ENCODE data around the gene TFF3.
A peak's percentile ranks its signal among the peaks of the same experiment; 100 is the strongest.

The TFF3 gene

GRCh38 chr21:42287193-42288083 lies 27.8 kb downstream of the TFF3 start:
- no peak for DNase-seq

GRCh38 chr21:42286416-42286815 lies 28.8 kb downstream of the TFF3 start:
- DNase-seq = no peak

DNA sequence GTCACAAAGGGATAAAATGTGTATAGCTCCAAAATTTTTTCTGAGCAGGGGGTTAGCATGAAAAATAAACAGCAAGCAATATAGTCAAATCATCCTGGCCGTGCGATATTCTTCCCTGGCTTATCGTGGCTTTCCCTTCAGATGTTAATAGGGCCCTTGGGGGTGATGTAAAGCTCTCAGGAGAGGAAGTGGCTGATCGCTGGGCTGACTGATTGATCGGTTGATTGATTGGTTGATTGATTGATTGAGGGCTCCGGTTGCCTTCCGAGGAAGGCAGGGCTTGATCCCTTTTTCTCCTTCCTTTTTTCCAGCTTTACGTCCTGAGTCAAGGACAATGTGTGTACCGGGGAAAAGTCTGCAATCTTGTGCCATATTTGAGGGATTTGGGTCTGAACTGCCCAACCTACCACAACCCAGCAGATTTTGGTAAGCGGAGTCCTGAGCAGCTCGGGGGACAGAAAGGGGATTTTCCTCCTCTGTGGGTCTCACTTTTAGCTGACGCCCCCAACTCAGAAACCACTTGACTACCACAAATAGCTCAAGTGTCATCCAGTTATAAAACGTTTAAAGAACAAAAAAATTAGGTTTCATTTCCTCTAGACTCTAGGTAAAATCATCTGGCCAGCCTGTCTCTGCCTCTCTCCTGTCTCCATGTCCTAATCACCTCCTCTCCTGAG lies 29.5 kb downstream of the TFF3 start:
- no peak for DNase-seq

- DNase-seq = no peak
These were observed 32.5 kb downstream of the TFF3 start for GRCh38 chr21:42282715-42283114.

GRCh38 chr21:42282021-42282420 lies 33.2 kb downstream of the TFF3 start:
- no peak for DNase-seq

GRCh38 chr21:42281181-42281680 lies 34.0 kb downstream of the TFF3 start:
- DNase-seq = no peak

DNA sequence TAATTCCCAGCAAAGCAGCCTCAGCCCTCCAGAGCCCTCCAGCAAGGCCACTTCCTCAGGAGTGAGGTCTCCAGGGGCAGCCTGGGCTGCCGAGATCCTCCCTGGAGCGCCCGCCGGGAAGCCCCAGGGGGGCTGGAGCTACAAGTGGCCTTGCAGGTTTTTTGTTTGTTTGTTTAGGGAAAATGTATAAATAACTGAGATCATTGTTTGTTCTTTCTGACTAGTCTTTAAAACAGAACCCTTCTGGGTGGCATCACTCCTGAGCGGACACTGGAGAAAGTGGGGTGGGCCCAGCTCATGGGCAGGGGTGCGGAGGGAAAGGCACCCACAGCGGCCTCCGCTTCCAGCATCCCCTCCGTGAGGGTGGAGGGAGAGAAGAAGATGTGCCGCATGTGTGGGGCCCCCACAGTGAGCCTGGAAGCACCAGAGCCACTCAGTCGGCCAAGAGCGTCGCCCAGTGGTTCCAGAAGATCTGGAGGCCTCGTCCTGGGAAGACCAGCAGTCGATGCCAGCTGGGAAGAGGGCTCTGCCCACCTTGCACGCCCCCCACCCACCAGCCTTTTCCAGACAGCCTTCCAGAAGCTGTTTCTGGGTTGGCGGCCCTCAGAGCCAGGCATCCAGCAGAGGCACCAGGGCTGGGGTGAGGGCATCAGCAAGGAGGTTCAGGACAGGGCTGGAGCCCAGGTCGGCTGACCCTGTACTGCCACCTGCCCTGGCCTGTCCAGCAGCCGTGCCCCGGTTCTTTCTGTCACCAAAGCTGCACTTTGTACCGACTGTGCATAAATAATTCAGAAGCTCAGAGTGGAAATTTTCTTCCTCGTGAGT lies 34.6 kb downstream of the TFF3 start:
- DNase-seq = no peak

- no peak for DNase-seq
These were observed 35.3 kb downstream of the TFF3 start for GRCh38 chr21:42279888-42280287.

- DNase-seq = no peak
These were observed 35.8 kb downstream of the TFF3 start for GRCh38 chr21:42279341-42279871.

- no peak for DNase-seq
These were observed 36.6 kb downstream of the TFF3 start for GRCh38 chr21:42278451-42279149.

DNA sequence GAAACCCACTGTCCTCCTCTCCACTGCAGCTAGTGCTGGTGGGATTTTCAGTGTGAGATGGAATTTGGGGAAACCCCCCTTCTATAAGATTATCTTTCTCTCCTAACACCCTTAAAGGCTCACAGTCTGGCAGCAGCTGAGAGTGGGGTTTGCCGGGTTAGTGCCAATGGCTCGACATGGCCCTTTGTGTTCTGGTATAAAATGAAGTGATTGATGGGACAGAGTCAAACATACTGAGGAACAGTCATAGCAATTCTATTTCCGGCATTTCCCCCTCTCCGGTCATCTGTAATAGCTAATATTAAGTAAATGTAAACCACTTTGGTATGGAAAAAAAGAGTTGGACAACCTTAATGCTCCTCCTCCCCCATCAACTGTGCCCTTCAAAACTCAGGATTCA lies 37.6 kb downstream of the TFF3 start:
- no peak for DNase-seq

- no peak for DNase-seq
These were observed 38.6 kb downstream of the TFF3 start for GRCh38 chr21:42276526-42277154.

- no peak for DNase-seq
These were observed 39.1 kb downstream of the TFF3 start for GRCh38 chr21:42276076-42276475.

GRCh38 chr21:42272984-42273600 lies 42.1 kb downstream of the TFF3 start:
- no peak for DNase-seq

GRCh38 chr21:42272109-42272962 lies 42.9 kb downstream of the TFF3 start:
- no peak for DNase-seq

DNA sequence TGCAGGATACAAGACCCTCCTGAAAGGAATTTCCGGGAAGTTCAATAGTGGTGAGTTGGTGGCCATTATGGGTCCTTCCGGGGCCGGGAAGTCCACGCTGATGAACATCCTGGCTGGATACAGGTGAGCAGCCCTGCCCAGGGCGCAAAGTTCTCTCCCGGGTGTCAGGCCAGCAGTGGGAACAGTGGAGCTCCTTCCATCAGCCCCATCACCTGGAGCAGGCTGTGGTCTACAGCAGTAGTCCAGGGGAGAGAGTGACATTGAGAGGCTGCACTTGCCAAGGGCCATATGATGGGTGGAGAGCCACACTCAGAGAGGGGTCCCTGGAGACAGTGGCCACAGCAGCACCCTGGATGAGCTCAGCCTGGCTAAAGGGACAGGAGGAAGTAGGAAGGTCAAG lies 44.1 kb downstream of the TFF3 start:
- no peak for DNase-seq

DNA sequence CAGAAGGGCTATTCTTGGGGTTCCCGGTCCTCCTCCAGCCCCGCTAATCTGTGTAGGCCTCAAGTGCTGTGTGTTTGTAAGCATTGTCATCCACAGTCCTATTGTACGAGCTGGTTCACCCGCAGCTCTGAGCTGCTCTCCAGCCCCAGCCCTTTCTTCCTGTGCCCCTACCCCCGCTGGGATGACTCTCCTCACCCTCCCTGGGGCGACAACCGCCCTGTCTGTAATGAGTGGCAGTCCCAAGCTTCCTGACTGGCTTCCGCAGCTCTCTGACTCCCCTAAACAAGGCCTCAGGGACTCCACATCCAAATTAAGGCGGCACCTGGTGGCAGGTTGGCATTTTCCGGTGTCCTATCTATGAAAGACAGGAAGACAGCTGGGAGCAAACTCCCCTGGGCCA lies 45.8 kb downstream of the TFF3 start:
- DNase-seq = no peak

DNA sequence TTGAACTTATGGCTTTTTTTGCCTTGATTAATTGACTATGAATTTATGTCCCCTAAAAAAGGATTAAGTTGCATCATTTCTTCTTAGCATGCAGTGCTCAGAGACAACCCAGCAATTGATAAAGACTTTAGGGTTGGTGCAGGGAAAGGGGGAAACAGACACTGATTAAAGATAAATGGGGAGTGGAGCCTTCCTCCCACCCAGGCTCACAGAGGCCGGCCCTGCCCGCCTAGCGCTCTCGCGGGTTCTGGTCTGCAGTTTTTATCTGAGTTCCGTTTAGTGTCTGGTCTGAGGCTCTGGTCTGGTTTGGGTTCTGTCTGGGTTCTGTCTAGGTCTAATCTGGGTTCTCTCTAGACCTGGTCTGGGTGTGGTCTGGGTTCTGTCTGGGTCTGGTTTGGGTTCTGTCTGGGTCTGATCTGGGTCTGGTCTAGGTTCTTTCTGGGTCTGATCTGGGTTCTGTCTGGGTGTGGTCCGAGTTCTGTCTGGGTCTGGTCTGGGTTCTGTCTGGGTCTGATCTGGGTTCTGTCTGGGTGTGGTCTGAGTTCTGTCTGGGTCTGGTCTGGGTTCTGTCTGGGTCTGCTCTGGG lies 48.1 kb downstream of the TFF3 start:
- peak; percentile 5 for DNase-seq

- no peak for DNase-seq
These were observed 49.9 kb downstream of the TFF3 start for GRCh38 chr21:42265231-42265812.

Data from CD4-positive, alpha-beta T cell treated with Interleukin-21 for 1 hour (primary cell).